CD4-positive, alpha-beta T cell treated with Interleukin-15 for 1 hour (primary cell): Measurements from ENCODE around the gene NMT1.
A peak's percentile ranks its signal among the peaks of the same experiment; 100 is the strongest.

ENCODE experiments used
- DNase-seq: peaks from one replicate; pipeline ENCODE4 v3.0.0-alpha.2; 2020

NMT1 gene

DNA sequence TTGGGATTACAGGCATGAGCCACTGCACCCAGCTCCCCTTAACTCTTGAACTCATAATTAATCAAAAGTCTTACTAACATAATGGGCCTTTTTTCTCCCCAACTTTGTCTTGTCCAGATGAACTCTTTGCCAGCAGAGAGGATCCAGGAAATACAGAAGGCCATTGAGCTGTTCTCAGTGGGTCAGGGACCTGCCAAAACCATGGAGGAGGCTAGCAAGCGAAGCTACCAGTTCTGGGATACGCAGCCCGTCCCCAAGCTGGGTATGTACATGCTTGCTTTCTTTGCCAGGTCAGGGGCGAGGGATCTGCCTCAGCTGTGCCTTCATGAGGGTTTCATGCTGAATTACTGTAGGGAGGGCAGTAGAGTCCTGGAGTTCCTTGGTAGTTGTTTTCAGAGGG, 25.3 kb downstream of the NMT1 start:
- no peak for DNase-seq

GRCh38 chr17:45086865-45087503, 25.9 kb downstream of the NMT1 start:
- DNase-seq: no peak

GRCh38 chr17:45087504-45087975, 26.4 kb downstream of the NMT1 start:
- no peak for DNase-seq

DNA sequence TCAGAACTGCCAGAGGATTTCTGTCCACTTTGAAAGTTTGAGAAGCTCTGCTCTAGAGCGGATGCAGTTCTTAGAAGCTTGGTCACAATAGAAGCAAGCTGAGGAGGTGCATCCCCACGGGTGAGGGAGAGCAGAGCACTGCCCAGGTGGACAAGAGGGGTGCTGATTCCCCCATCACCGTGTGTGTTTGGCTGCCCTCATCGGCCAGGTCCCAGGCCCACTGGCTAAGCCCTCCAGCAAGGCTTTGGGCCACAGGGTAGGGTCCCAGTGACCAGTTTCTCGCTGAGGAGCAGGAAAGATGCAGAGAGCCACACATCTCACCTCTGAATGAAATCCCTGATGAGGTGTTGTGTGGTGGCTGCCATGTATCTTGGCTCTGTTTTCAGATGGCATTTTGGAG, 26.9 kb downstream of the NMT1 start:
- no peak for DNase-seq

GRCh38 chr17:45088741-45089140, 27.6 kb downstream of the NMT1 start:
- DNase-seq: no peak

DNA sequence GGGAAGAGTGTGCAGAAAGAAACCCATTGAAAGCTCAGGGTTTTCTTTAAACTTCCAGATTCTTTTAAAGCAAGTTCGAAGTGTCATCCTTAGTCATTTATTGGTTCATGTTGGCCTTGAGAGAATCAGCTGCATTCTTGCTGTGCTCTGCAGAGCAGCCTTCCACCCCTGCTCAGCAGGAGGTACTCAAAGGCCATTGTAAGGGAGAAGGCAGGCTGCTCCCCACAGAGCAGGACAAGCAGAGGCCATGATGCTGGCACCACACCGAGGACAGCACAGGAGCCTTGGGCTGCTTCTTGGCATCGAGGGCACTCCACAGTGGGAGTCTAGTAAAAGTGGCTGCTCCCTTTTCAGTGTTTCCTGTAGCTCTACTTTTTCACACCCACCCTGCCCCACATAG, 29.6 kb downstream of the NMT1 start:
- DNase-seq: no peak

- DNase-seq: no peak
These were observed 30.8 kb downstream of the NMT1 start for GRCh38 chr17:45091778-45092425.

DNA sequence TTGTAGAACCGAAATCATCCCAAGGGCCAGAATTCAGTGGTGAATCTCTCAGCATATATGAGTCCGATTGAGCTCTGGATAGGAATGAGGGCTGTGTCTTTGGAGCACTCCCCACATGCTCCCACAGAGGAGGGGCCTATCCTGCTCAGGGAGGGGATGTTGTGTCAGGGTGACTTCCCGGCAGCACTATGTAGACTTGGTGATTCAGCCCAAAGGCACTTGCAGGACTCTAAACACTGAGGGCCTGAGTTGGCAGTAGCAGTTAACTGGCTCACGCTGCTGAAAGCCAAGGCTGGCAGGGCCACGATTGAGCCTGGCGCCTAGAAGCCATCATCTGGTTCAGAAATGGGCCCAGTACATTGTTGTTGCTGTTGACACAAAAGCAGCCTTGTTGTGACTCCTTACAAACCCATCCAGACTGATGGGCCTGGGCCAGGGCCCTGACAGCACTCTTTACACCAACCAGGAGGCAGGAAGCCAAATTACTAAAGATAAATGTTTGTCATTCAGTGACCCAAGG, 31.9 kb downstream of the NMT1 start:
- no peak for DNase-seq

- DNase-seq: no peak
These were observed 32.5 kb downstream of the NMT1 start for GRCh38 chr17:45093444-45094110.

DNA sequence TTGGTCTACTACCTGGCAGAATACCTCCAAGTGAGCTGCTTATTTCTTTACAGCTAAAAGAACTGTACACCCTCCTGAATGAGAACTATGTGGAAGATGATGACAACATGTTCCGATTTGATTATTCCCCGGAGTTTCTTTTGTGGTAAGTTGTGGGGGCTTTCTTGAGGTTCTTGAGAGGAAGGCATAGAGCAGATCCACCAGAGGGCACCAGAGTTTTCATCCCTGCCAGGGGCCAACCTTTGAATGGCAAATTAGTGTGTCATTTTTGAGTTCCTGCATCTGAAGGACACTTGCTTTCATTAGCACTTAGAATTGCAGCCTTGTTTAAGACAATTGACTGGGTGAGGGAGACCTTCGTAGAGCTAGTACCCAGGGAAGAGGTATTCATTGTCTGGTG, 35.0 kb downstream of the NMT1 start:
- no peak for DNase-seq

DNA sequence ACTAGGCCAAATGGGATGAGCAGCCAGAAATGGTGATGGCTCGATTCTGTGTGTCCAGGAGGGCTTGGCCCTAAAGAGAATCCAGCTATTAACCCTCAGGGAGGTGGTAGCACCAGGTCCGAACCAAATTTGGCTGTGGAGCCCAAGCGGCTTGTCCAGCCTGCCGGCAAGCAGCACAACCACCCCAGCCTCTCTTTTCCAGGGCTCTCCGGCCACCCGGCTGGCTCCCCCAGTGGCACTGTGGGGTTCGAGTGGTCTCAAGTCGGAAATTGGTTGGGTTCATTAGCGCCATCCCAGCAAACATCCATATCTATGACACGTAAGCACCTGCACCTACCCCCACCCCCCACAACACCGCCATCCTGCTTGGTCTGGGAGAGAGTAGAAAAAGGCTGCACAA, 35.8 kb downstream of the NMT1 start:
- DNase-seq: no peak

DNA sequence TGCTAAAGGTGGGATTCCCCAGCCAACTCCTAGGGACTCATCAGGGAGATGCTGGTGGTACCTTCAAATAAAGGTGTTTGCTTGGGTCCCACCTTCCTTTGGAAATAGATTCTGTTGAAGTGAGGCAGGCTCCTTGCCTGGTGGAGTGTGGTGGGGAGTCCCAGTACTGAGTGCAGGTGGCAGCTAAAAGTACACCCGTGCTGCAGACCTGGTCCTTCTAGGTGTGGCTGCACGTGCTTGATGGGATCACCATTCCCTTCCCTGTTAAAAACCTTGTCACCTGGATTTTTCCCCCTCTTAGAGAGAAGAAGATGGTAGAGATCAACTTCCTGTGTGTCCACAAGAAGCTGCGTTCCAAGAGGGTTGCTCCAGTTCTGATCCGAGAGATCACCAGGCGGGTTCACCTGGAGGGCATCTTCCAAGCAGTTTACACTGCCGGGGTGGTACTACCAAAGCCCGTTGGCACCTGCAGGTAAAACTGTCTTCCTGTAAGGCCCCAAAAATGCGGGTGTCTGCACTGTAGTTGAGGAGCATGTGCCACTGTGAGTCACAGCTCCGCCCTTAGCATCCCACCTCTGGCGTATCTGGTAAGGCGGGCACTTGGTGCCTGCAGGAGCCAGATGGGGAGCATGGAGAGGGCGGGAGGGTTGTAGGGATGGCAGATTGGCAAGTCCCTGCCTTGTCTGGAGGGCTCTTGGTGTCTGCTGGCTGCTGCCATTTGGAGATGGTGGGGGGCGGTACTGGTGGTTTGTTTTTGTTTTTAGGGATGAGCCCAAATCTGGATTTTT, 37.2 kb downstream of the NMT1 start:
- no peak for DNase-seq

DNA sequence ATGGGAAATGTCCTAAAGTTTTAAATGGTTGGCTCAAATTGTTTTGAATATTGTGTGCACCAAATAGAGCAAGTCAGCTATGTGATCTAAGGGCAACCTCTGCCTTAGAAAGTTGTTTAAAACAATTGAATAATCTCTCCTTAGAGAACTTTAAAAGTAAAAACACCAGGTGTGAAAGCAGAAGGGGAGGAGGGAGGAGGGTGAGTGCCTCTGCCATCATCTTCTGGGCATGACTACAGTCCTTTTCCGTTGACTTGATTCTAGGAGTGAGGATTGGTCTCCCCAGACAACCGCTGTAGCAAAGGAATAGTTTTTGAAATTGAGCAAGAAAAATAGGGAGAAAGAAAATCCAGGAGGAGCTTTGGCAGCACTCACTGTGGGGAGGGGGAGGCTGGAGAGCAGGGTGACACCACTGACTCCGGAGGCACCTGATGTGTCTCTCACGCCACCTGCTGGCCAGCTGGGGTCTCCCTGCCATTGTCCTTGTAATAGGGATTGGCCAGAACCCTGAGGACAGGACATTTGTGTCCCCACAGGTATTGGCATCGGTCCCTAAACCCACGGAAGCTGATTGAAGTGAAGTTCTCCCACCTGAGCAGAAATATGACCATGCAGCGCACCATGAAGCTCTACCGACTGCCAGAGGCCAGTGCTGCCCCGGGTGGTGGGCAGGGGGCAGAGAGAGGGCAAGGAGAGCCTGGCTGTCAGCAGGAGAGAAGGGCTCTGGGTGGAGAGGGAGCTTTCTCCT, 37.9 kb downstream of the NMT1 start:
- DNase-seq: peak; percentile 71

- no peak for DNase-seq
These were observed 40.4 kb downstream of the NMT1 start for GRCh38 chr17:45101546-45101882.

DNA sequence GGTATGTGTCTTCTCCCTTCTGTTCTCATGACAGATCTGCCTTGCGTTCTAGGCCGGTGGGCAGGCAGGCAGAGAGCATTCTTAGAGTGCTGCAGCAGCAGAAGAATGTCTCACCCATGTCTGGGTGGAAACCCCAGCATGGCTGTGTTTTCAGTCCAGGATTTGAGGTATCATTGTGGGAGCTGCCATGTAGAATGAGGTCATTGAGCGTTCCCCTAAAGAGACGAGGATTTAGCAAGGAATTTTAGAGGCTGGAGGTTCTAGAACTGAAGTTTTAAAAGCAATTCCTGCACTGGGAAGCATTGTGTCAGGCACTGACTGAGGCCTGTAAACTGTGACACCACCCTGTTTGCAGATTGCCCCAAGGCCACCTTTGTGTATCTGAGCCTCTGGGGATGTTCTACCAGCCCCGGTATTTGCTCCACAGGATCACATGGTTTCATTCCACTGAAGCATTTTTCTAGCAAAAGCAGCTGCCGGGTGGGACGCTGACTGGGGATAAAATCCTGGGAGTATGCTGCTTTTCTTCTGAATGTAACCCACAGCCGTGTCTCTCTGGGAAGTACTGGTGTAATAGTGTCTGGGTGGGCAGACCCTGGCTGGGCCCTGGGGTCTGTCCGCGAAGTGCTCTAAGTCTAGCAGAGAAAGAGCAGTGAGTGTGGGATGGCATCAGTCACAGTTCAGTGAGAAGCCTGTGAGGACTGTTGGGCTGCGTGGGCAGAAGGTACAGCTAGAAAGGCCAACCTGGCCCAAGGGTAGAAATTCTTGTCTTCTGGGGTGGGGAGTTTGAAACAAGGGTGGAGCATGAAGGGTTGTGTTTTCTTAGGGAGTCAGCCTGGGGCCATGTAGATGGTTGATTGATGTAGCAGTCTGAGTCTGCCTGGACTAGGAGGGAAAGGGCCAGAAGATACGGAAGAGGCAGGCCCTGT, 41.0 kb downstream of the NMT1 start:
- DNase-seq: no peak

- DNase-seq: no peak
These were observed 41.7 kb downstream of the NMT1 start for GRCh38 chr17:45102856-45103255.

DNA sequence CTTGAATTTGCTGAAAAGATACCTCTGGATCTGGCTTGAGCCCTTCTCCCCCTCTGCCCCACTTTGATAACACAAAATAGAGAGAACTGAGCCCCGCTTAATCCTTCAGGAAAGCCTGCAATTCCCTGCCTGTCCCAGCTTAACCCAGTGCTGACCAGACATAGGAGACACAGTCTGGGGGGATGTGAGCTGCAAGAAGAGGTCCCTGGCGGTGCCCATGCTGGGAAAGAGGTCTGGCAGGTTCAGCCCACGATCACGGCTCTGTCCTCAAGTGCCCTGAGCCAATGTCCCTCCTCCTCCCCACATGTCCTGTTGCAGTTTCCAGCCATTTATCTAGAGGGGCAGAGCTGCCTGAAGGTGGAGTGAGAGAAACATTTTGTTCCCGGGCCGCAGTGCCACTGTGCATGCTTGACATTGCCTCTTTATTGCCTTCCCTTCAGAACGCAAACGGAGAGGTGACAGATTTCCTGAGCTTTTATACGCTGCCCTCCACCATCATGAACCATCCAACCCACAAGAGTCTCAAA, 42.2 kb downstream of the NMT1 start:
- DNase-seq: no peak

DNA sequence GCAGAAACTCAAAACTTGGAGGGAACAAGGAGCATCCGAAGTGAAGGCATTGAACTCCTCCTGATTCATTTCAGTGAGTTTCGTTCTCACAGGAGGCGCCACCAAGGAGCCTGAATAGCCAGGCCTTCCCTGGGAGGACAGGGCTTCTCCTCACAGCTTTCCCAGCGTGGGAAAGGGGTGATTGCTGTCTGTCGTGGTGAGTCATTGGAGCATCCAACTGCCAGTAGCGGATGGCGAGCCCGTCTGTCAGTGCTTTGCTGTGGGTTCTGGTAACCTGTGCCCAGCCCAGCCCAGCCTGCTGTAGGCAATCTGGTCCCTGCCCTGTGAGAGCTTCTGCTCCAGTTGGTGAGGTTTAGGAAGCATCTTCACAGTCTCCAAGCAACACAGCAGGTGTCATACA, 42.9 kb downstream of the NMT1 start:
- no peak for DNase-seq

GRCh38 chr17:45104497-45104896, 43.4 kb downstream of the NMT1 start:
- no peak for DNase-seq

DNA sequence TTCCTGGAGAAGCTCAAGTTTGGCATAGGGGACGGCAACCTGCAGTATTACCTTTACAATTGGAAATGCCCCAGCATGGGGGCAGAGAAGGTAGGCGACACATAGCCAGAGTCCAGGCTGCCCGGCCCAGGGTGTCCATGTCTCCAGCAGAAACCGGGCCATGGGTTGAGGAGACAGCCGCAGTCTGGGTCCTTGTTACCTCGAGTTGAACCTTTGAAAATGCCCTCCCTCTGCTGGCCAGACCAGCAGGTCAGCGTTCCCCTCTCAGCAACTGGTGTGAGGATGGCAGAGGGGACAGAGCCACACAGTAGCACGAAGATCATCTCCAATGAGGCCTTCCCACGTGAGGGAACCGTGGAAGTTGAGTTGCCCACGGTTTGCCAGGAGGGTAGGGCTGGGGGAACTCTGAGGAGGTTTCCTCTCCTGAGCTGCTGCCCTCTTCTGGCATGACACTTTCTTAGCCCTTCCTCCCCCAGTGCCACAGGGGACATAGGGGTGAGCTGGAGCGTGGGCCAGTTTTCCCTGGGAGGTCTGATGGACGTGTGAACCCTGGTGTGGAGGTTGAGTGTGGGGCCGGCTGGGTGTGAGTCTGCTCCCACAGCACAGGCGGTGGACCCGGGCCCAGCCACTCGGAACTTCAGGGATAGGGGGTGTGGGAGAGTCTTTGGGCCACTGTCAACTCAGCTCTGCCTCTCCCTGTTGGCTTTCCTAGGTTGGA, 43.9 kb downstream of the NMT1 start:
- no peak for DNase-seq

GRCh38 chr17:45106096-45106495, 45.0 kb downstream of the NMT1 start:
- DNase-seq: no peak
